HG03060 (cell line): ENCODE measurements around the gene USP21.

Source experiments
- ATAC-seq: cut with Tn5 transposase; IDR thresholded peaks from one replicate; pipeline ENCODE4 v1.9.1; 2021; ENCODE audit warnings: low read depth, moderate number of reproducible peaks; ENCODE audit not compliant: unreplicated experiment

The USP21 gene

DNA sequence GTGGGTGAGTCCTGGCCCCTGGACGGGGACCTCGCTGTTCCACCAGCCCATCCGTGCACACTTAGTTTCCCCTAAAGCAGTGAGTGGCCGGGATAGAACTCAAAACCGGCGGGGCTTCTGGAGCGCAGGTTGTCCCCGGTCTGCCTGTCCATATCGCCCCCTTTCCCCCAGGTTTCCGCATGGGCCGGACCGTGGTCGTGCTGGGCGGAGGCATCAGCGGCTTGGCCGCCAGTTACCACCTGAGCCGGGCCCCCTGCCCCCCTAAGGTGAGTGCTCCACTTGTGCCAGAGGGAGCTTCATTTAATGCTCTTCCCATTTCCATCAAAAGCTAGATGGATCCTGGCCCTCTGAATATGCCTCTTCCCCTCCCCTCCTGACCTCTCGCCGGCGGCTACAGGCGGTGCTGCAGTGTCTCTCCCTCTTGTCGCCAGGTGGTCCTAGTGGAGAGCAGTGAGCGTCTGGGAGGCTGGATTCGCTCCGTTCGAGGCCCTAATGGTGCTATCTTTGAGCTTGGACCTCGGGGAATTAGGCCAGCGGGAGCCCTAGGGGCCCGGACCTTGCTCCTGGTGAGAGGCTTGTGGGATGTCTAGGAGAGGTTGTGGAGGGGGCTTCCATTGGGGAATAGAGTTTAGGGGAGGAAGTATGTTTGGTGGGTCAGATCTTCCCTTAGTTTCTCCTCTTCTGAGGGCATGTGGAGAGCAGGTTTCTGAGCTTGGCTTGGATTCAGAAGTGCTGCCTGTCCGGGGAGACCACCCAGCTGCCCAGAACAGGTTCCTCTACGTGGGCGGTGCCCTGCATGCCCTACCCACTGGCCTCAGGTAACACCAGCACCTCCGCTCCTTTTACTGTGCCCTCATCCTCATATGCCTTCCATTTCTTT is 7.6 kb downstream of the USP21 start:
- ATAC-seq: no peak

DNA sequence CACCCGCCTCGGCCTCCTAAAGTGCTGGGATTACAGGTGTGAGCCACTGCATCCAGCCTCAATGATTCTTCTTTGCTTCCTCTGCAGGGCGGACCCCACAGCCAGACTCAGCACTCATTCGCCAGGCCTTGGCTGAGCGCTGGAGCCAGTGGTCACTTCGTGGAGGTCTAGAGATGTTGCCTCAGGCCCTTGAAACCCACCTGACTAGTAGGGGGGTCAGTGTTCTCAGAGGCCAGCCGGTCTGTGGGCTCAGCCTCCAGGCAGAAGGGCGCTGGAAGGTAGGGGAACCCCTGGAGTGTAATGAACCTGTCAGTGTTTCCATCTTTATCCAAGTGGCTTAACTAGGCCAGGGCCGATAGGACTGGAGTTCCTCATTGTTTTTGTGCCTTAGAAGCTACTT is 9.6 kb downstream of the USP21 start:
- ATAC-seq: no peak

DNA sequence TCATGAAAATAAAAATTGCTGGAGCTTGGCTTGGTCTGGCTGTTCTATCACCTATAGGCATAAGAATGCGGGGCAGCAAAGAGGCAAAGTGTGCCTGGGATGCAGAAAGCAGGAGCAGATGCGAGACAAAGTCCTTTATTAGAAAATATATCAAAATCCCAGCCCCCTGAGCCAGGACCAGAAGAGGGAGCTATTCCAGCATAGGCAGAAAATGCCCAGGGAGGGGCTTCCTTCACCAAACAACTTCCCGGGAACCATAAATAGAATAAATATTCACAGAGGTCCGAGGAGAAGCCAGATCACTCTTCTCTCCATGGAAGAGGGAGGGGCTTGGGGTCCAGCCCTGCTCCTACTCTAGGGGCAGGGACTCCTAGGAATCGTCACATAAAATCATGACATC is 11.9 kb downstream of the USP21 start:
- ATAC-seq: no peak

DNA sequence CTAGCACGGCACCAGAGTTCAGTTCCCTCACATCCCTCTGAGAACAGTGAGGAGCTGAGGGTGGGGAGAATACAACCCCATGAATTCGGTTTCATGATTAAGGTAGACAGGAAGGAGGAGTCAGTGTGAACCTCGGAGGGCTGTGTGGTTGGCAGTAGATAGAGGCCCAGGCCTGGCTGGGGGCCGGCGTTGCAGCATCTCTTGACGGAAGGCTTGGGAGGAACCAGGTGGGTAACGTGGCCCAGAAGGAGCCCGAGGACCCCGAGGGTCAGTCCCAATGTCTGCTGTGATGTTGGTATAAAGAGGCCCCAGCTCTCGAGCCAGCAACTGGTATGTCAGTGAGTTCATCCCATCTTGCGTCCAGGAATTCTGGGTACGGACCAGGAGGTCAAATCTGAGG is 12.4 kb downstream of the USP21 start:
- no peak for ATAC-seq

- ATAC-seq: no peak
These were observed 13.0 kb downstream of the USP21 start for GRCh38 chr1:161172349-161172748.

DNA sequence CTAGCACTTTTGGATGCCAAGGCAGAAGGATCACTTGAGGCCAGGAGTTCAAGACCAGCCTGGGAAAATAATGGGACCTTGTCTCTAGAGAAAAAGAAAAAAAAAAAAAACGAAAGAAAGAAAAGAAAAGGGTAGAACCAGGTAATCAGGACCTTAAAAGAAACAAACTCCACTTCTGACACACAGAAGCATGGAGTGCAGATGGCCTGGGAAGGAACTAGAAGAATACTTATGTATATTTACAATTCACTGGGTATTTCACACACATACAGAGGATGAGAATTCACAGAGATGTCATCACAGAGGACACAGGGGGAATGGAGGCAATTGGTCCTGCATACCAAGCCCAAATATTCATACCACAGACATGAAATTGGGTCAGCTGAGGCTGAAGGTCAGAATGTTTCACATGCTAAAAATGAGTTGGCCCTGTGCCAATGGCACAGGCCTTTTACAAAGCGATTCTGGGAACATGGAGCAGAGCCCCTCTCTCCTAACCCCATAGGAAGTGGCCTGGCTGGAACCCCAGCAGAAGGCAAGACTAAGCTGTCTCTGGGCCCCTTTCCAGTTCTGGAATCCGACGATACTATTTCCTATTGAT is 13.6 kb downstream of the USP21 start:
- no peak for ATAC-seq

GRCh38 chr1:161173711-161174110 is 14.4 kb downstream of the USP21 start:
- ATAC-seq: no peak

DNA sequence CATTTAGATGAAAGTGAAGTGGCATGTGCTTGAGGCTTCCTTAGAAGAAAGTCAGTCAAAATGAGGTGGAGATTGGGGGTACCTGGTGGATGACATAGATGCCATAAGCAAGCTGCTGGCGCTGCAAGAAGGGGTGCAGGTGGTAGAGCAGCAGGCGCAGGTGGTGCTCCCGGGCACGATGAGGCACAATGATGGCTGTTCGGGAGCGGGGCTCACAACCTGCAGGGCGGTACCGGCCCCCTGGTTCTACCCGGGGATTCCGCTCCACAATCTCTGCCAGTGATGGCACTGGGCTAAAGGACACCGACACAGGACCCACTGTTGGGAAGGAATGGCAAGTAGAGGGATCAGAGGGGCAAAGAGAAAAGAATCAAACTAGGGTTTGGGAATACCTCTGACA is 15.6 kb downstream of the USP21 start:
- no peak for ATAC-seq

GRCh38 chr1:161175771-161176453 is 16.6 kb downstream of the USP21 start:
- ATAC-seq: no peak

- no peak for ATAC-seq
These were observed 17.3 kb downstream of the USP21 start for GRCh38 chr1:161176468-161177111.

DNA sequence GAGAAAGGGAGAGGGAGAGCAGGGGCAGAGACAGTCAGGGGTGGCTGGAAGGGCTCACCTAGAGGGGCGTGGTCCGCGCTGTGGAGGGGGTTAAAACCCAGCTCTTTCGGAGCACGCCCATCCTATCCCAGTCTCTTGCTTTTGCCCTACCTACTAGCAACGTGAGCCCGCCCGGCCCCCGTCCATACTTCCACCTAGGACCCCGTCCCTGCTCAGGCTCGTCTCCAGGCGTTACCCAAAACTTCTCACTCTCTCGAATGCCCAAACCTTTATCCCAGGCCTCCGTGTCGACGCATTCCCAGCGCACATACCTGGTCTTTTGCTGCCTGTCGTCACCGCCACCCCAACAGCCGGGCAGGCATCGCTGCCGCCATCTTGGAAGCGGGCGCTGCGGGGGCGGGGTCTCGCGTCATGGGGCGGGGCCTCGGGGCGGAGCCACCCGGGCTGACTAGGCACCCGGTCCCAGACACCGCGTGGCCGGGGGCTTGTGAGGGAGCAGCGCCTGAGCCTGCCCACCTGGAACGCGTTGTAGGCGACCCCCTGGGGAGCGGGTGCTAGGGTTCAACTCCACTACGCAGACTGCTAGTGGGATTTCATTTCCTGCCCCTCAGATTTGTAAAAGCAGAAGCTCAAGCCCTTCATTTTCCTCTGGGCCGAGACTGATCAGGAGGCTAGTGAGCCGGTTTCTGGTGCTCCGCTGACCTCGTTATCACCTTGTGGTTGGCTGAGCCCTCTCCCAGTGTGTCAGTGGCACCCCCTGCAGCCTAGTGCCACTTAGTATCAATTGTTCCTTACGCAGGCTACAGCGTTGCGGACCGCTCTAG is 18.0 kb downstream of the USP21 start, which contains the start of gene B4GALT3:
Gene B4GALT3, minus strand, starts transcription at position 396 of the 824 bp plus-strand sequence. CDS start 1,447 bp downstream, outside the sequence.
- ATAC-seq: peak; percentile 50

GRCh38 chr1:161177936-161178244 is 18.6 kb downstream of the USP21 start:
- ATAC-seq: no peak

- no peak for ATAC-seq
These were observed 20.4 kb downstream of the USP21 start for GRCh38 chr1:161179698-161180097.

DNA sequence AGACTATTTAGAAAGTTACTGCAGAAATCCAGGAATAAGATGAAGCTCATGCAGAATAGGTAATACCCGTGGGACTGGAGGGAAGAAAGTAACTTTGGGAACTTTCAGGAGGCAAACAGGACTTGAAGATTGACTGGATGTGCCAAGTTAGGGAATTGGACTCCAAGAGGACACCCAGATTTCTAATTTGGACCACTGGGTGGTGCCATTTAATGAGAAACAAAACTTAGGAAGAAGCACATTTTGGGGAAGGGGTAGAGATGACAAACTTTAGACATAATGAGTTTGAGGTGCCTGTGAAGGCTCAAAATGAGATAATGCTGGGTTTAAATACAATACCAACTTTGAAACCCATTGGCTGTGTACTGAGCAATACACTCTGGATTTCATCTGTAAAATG is 21.3 kb downstream of the USP21 start:
- no peak for ATAC-seq

- no peak for ATAC-seq
These were observed 22.9 kb downstream of the USP21 start for GRCh38 chr1:161182214-161182613.

DNA sequence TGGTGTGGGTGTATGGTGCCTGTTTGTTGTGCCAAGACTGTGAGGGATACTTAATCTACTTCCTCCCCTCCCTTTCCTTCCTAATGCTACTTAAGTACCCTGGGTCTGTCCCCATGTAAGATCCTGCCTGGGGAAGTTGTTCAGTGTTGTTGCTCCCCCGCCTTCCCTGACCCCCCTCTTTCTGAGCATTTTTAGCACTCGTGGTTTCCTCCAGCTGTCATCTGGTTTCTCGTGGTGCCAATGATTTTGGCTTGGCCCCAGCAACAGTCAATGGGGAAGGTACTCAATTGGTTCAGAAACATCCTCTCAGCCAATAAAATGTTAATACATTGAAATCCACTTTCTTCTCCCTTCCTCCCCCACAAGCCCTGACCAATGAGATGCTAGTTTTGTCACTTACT is 26.0 kb downstream of the USP21 start:
- peak; percentile 73 for ATAC-seq

GRCh38 chr1:161185732-161186311 is 26.5 kb downstream of the USP21 start:
- ATAC-seq: no peak

DNA sequence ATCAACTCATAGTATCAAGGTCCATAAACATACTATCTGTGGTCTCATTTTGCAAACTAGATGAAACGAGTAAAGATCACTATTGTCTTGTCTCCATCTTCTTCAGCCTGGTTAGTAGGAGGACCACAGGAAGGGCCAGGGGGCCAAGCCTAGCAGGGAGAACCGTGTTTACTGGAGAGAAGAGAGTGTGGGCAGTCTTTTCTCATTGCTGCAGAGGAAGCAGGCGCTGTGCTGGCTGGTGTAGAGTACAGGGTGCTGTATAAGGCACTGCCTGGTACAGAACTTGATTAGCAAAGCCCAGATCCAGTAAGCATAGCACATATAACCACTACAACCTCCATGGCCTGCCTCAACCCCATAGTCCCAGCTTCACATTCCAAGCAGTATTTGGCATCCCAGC is 28.0 kb downstream of the USP21 start:
- no peak for ATAC-seq

DNA sequence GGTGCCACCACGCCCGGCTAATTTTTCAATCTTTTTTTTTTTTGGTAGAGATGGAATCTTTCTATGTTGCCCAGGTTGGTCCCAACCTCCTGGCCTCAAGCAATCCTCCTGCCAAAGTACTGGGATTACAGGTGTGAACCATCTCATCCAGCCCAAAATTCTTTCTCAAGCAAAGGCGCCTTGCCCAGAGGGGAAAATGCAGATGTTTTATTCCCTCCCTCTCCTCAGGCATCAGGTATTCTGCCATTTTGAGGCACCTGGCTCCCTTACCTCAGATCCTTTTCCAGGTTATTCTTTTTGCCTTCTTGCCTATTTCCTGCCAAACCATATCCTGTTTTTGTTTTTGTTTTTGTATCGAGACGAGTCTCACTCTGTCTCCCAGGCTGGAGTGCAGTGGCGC is 29.1 kb downstream of the USP21 start:
- ATAC-seq: no peak

DNA sequence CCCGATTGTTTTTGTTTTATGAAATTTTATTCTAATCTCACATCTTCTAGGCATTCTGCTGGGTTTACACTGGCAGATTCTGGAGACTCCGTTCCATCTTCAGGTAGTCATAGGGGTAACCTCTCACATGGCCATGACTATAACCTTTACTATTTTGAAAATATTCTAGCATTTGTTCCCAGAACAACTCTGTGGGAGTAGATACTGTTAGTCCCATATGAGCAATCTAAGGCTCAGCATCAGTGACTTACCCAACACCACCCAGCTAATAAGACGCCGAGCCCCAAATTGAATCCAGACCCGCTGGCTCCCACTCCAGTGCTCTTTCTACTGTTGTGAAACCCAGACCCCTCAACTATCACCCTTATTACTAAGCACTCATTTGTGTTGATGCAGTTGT is 29.7 kb downstream of the USP21 start:
- ATAC-seq: no peak
